Glutamatergic neuron (in vitro differentiated cells): ENCODE results near the gene GAB2. TPM values are rescaled to one million over a fixed set of nuclear protein-coding genes. Genes with fewer than 3 reads are reported as not detected.

Experiments used
- DNase-seq: peaks from one replicate; pipeline ENCODE4 v3.0.0; 2022
- H3K27ac Mint-ChIP-seq: one replicate; pipeline ENCODE4 v1.8.0; 2020; ENCODE audit warnings: mild to moderate bottlenecking, mixed read lengths, inconsistent platforms; ENCODE audit not compliant: unreplicated experiment
- H3K27me3 Mint-ChIP-seq: one replicate; pipeline ENCODE4 v1.8.0; 2020; ENCODE audit warnings: mild to moderate bottlenecking, moderate library complexity, mixed read lengths, inconsistent platforms; ENCODE audit not compliant: unreplicated experiment
- H3K36me3 Mint-ChIP-seq: one replicate; pipeline ENCODE4 v1.8.0; 2020; ENCODE audit warnings: mild to moderate bottlenecking, mixed read lengths, inconsistent platforms; ENCODE audit not compliant: unreplicated experiment
- H3K4me1 Mint-ChIP-seq: one replicate; pipeline ENCODE4 v1.8.0; 2020; ENCODE audit warnings: mild to moderate bottlenecking, low read depth, mixed read lengths, inconsistent platforms; ENCODE audit not compliant: unreplicated experiment
- H3K4me3 Mint-ChIP-seq: one replicate; pipeline ENCODE4 v1.8.0; 2020; ENCODE audit warnings: mild to moderate bottlenecking, mixed read lengths, inconsistent platforms; ENCODE audit not compliant: unreplicated experiment
- H3K9me3 Mint-ChIP-seq: one replicate; pipeline ENCODE4 v1.8.0; 2020; ENCODE audit warnings: mild to moderate bottlenecking, moderate library complexity, mixed read lengths, inconsistent platforms; ENCODE audit not compliant: unreplicated experiment
- total RNA-seq: library from RNA; stranded (reverse); fragmentation: NEBNext Ultra II Directional; extraction: Animal tissue kit (Norgen Biotek cat#: 25700); gene quantifications from one replicate; pipeline ENCODE4 v1.2.1, GENCODE V29; 2021; ENCODE audit not compliant: unreplicated experiment
- TF ChIP-seq, protein P1 (sequence below): fragments of 200-600 bp; sonication (generic); IDR thresholded peaks from one replicate; pipeline ENCODE4 v1.5.0; 2021; ENCODE audit not compliant: partially characterized antibody, unreplicated experiment

GAB2 gene
- total RNA-seq, 1 donor from 2014 or later = 87.9 TPM

DNA sequence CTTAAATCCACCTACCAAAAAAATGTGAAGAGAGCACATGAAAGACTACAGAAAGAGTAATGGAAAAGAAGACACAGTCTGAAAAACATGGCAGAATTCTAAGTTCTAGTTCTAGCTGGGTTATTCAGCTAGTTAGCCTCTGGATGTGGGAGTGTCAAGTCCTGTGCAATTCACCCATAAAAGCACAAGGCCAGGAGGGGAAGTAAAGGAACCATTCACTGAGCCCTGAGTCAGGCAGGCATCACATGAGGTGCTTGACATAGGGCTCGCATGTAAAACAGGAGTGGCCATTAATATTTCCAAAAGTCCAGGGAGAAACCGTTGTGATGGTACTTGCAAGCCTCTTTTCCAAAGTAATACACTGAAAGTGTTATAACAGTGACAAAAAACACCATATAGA is 103.7 kb downstream of the GAB2 start:
- no peak overlapping the region for H3K4me3 Mint-ChIP-seq
- TF ChIP-seq, protein P1, sequence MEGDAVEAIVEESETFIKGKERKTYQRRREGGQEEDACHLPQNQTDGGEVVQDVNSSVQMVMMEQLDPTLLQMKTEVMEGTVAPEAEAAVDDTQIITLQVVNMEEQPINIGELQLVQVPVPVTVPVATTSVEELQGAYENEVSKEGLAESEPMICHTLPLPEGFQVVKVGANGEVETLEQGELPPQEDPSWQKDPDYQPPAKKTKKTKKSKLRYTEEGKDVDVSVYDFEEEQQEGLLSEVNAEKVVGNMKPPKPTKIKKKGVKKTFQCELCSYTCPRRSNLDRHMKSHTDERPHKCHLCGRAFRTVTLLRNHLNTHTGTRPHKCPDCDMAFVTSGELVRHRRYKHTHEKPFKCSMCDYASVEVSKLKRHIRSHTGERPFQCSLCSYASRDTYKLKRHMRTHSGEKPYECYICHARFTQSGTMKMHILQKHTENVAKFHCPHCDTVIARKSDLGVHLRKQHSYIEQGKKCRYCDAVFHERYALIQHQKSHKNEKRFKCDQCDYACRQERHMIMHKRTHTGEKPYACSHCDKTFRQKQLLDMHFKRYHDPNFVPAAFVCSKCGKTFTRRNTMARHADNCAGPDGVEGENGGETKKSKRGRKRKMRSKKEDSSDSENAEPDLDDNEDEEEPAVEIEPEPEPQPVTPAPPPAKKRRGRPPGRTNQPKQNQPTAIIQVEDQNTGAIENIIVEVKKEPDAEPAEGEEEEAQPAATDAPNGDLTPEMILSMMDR = no peak
- H3K27me3 Mint-ChIP-seq = peaks cover 5% of the 10 kb centered on the region
- no peak overlapping the region for H3K27ac Mint-ChIP-seq
- peaks cover 2% of the 10 kb centered on the region for H3K9me3 Mint-ChIP-seq
- H3K4me1 Mint-ChIP-seq = peaks cover 24% of the 10 kb centered on the region
- H3K36me3 Mint-ChIP-seq = no peaks in the 10 kb centered on the region
- DNase-seq = no peak

DNA sequence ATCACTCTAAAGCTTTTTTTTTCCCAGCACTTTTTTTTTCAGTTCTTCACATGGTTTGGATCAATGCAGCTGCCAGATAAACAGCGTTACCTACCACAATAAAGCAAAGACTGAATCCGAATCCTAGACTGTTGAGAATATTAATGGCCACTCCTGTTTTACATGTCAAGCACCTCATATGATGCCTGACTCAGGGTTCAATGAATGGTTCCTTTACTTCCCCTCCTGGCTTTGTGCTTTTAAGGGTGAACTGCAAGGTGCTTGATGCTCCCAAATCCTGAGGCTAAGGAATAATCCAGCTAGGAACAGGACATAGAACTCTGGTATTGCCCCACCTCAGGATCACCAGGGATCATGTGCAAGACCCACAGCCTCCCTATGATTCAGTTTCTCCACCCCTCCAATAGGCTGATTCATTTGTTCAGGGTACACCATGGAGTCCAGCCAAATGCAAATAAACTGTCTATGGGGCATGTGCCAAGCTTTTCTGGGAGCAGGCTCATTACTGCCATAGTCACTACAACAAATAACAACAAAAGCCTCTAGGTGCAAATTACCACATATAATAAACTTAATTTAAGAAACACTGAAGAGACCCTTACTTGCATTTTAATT is 104.3 kb downstream of the GAB2 start:
- TF ChIP-seq, protein P1 = no peak
- Mint-ChIP-seq H3K4me1 (peaks cover 20% of the 10 kb centered on the region), H3K36me3 (no peaks in the 10 kb centered on the region), H3K27ac (no peak overlapping the region), H3K4me3 (no peak overlapping the region), H3K9me3 (no peaks in the 10 kb centered on the region), H3K27me3 (peaks cover 5% of the 10 kb centered on the region)
- DNase-seq = no peak

DNA sequence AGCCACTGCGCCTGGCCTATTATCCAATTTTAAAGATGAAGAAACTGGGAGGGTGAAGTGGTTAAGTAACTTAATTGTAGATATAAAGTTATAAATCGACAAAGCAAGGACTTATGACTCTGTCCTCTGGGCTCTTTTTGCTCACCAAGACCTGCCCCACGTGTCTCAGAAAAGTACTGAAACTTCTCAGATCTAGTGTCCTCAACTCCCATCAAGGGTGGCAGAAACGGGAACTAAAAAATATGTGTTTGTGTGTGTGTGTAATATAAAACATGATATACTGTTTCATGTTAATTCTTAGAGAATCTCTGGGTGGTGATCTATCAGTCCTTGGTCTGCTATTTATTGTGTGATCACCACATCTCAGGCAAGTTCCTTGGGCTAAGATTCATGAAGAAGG is 104.9 kb downstream of the GAB2 start:
- Mint-ChIP-seq H3K27me3 (peaks cover 5% of the 10 kb centered on the region), H3K4me1 (peaks cover 16% of the 10 kb centered on the region), H3K36me3 (no peaks in the 10 kb centered on the region), H3K27ac (no peak overlapping the region), H3K9me3 (no peaks in the 10 kb centered on the region), H3K4me3 (no peak overlapping the region)
- no peak for DNase-seq
- TF ChIP-seq, protein P1 = no peak

DNA sequence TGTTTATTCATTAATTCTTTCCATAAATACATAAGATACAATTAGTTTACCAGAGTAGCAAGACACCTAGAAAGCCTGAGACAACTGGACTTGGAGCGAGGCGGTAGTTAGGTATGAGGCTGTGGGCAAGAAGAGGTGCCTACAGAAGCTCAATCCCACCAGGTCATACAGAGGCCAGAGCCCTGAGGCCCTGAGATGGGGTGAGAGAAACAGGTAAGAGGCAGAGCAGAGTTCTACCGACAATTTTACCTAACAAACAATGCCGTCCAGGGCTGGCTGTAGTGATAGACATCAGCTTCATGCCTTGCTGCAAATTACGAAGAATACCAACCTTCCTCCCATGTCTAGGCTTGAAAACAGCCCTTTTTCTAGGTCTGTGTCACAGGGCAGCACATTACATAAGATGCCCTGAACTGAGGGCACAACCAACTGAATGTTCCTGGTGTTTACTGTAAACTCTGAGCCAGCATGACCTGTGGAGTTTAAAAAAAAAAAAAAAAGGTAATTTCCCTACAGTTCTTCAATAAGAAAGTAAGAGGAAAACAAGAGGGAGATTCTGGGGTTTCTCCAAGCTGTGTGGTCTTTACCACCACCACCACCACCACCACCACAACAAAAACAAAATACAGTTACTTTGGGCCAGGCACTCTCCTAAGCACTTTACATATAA is 105.8 kb downstream of the GAB2 start:
- no peak overlapping the region for H3K27ac Mint-ChIP-seq
- H3K27me3 Mint-ChIP-seq = peaks cover 4% of the 10 kb centered on the region
- TF ChIP-seq, protein P1 = no peak
- DNase-seq = no peak
- no peaks in the 10 kb centered on the region for H3K9me3 Mint-ChIP-seq
- H3K4me3 Mint-ChIP-seq = no peak overlapping the region
- peaks cover 16% of the 10 kb centered on the region for H3K4me1 Mint-ChIP-seq
- H3K36me3 Mint-ChIP-seq = no peaks in the 10 kb centered on the region

DNA sequence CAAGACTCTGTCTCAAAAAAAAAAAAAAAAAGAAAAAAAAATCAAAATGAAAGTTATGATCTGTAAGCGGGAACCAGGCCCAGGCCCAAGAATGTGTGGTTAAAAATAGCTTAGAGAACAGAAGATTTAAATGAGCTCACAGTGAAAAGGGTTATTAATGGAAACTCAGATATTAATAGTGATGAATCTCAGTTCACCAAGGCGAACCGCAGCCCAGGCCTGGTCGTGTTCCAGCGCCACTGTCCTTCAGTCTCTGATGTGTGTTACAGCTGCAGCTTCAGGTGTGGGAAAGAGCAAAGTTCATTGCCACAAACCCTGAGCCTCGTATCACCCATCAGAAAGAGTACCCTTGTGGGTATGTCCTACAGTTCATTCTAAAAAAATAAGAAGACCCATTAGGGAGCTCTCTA is 107.1 kb downstream of the GAB2 start:
- no peaks in the 10 kb centered on the region for H3K9me3 Mint-ChIP-seq
- H3K4me1 Mint-ChIP-seq = peaks cover 16% of the 10 kb centered on the region
- DNase-seq = no peak
- H3K27me3 Mint-ChIP-seq = peaks cover 4% of the 10 kb centered on the region
- no peaks in the 10 kb centered on the region for H3K36me3 Mint-ChIP-seq
- TF ChIP-seq, protein P1 = no peak
- no peak overlapping the region for H3K4me3 Mint-ChIP-seq
- H3K27ac Mint-ChIP-seq = no peak overlapping the region
